ENCODE measurements around the gene CBL. TPM values are rescaled to one million over a fixed set of nuclear protein-coding genes. Genes with fewer than 3 reads are reported as not detected.

Gene CBL
- total RNA-seq, 1 experiment from 2014 or later, result 52.7 TPM

- no peak for TF ChIP-seq CTCF (IDR thresholded peaks at IDR 0.05; ENCODE audit: insufficient read depth in 1 of 2, low read depth in 1 of 2, low read length in 1 of 2, severe bottlenecking in 1 of 2, unreplicated experiment in 1 of 2)
- no peak overlapping the region for H3K4me3 ChIP-seq (ENCODE audit: low read depth, low read length)
- Mint-ChIP-seq H3K27ac (ENCODE audit: unreplicated experiment) (peak overlapping the region; percentile 70), H3K4me3 (ENCODE audit: unreplicated experiment) (no peak overlapping the region), H3K36me3 (ENCODE audit: insufficient read depth, unreplicated experiment) (no peaks in the 10 kb centered on the region), H3K9me3 (ENCODE audit: unreplicated experiment) (no peaks in the 10 kb centered on the region), H3K4me1 (ENCODE audit: low read depth, unreplicated experiment) (peaks cover 23% of the 10 kb centered on the region), H3K27me3 (ENCODE audit: insufficient read depth, unreplicated experiment) (no peaks in the 10 kb centered on the region)
- H3K36me3 ChIP-seq (ENCODE audit: control insufficient read depth, insufficient read depth, low read length), result no peaks in the 10 kb centered on the region
- H3K27me3 ChIP-seq (replicated peaks; ENCODE audit: control insufficient read depth, insufficient read depth, low read length), result no peaks in the 10 kb centered on the region
- DNase-seq, result peak; percentile 82 to 91
- intact Hi-C loops (cut with micrococcal nuclease; ENCODE audit: unreplicated experiment), result loop anchor here (10.0 kb wide), 1 partner anchor 112 kb away; the partner anchor contains the start of gene MCAM
- POLR2A ChIA-PET, result no interaction called here
- peaks cover 32% of the 10 kb centered on the region for H3K4me1 ChIP-seq
- no TSS peak for BruUV-seq (replicated peaks)
- H3K9me3 ChIP-seq, result no peaks in the 10 kb centered on the region
- CTCF ChIA-PET, result interaction anchor here (1.0 kb wide), 1 partner anchor 82 kb away, joined by 5 read pairs; no protein-coding TSS in a partner anchor
Measured at GRCh38 chr11:119202554-119202953, 3.6 kb upstream of the CBL start.

GRCh38 chr11:119204066-119204465 is 2.1 kb upstream of the CBL start:
- DNase-seq, result peak in 1 of 2 experiments; percentile 23
- H3K9me3 Mint-ChIP-seq (ENCODE audit: unreplicated experiment), result no peaks in the 10 kb centered on the region
- no TSS peak for BruUV-seq (replicated peaks)
- H3K36me3 ChIP-seq (ENCODE audit: control insufficient read depth, insufficient read depth, low read length), result no peaks in the 10 kb centered on the region
- H3K27ac Mint-ChIP-seq (ENCODE audit: unreplicated experiment), result peak overlapping the region; percentile 87
- TF ChIP-seq CTCF (IDR thresholded peaks at IDR 0.05; ENCODE audit: insufficient read depth in 1 of 2, low read depth in 1 of 2, low read length in 1 of 2, severe bottlenecking in 1 of 2, unreplicated experiment in 1 of 2), result no peak
- H3K27me3 ChIP-seq (replicated peaks; ENCODE audit: control insufficient read depth, insufficient read depth, low read length), result no peaks in the 10 kb centered on the region
- no peaks in the 10 kb centered on the region for H3K36me3 Mint-ChIP-seq (ENCODE audit: insufficient read depth, unreplicated experiment)
- ChIA-PET POLR2A (interaction anchor here (0.9 kb wide), 1 partner anchor 177 kb away, joined by 3 read pairs; the partner anchor contains the start of gene USP2), CTCF (no interaction called here)
- peaks cover 37% of the 10 kb centered on the region for H3K4me1 ChIP-seq
- no peak overlapping the region for H3K4me3 ChIP-seq (ENCODE audit: low read depth, low read length)
- H3K4me1 Mint-ChIP-seq (ENCODE audit: low read depth, unreplicated experiment), result peaks cover 26% of the 10 kb centered on the region
- no peaks in the 10 kb centered on the region for H3K9me3 ChIP-seq
- H3K4me3 Mint-ChIP-seq (ENCODE audit: unreplicated experiment), result no peak overlapping the region
- intact Hi-C loops (cut with micrococcal nuclease; ENCODE audit: unreplicated experiment), result loop anchor here (10.0 kb wide), 1 partner anchor 111 kb away; the partner anchor contains the start of gene MCAM
- H3K27me3 Mint-ChIP-seq (ENCODE audit: insufficient read depth, unreplicated experiment), result no peaks in the 10 kb centered on the region

DNA sequence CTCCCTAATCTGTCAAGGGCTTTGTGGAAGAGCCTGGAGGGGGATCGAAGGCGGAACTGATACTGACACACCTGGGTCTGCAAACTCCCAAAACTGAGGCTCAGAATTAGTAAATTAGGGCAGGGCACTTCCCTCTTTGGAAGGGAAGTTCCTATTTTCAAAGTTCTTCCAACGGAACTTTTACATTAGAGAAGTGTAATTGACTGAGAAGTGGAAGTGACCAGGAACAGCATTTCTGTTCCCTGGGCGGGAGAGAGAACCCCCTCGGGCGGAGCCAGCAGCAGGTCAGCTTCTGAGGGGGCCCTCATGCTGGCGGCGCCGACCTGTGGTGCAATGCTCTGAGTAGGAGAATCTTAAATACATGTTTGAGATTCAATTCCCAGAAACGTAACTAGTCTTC is 1.1 kb upstream of the CBL start:
- H3K36me3 ChIP-seq (ENCODE audit: control insufficient read depth, insufficient read depth, low read length), result no peaks in the 10 kb centered on the region
- Mint-ChIP-seq H3K9me3 (ENCODE audit: unreplicated experiment) (no peaks in the 10 kb centered on the region), H3K36me3 (ENCODE audit: insufficient read depth, unreplicated experiment) (no peaks in the 10 kb centered on the region), H3K27me3 (ENCODE audit: insufficient read depth, unreplicated experiment) (no peaks in the 10 kb centered on the region), H3K4me1 (ENCODE audit: low read depth, unreplicated experiment) (peaks cover 32% of the 10 kb centered on the region), H3K27ac (ENCODE audit: unreplicated experiment) (peak overlapping the region; percentile 87), H3K4me3 (ENCODE audit: unreplicated experiment) (peak overlapping the region; percentile 92)
- intact Hi-C loops (cut with micrococcal nuclease; ENCODE audit: unreplicated experiment), result loop anchor here (1.0 to 10.0 kb wide), 2 partner anchors 110 to 169 kb away; partner anchors contain the start of gene MCAM
- H3K9me3 ChIP-seq, result no peaks in the 10 kb centered on the region
- peak in 1 of 2 experiments; percentile 29 for DNase-seq
- no peak overlapping the region for H3K4me3 ChIP-seq (ENCODE audit: low read depth, low read length)
- CTCF ChIA-PET, result interaction anchor here (1.4 to 1.9 kb wide), 2 partner anchors 20 to 163 kb away, joined by 6 to 8 read pairs; partner anchors contain the start of gene NHERF4
- peaks cover 37% of the 10 kb centered on the region for H3K4me1 ChIP-seq
- no TSS peak for BruUV-seq (replicated peaks)
- TF ChIP-seq CTCF (IDR thresholded peaks at IDR 0.05; ENCODE audit: insufficient read depth in 1 of 2, low read depth in 1 of 2, low read length in 1 of 2, severe bottlenecking in 1 of 2, unreplicated experiment in 1 of 2), result no peak
- POLR2A ChIA-PET, result no interaction called here
- no peaks in the 10 kb centered on the region for H3K27me3 ChIP-seq (replicated peaks; ENCODE audit: control insufficient read depth, insufficient read depth, low read length)
